Gastroesophageal sphincter (tissue), 3 donors: ENCODE measurements around the gene CTNNA3.

ENCODE experiments used
- EP300 ChIP-seq: sonication (generic); formaldehyde crosslinking; IDR thresholded peaks from one replicate; pipeline ENCODE4 v1.6.1; 2017; ENCODE audit warnings: antibody characterized with exemption, mild to moderate bottlenecking
- POLR2A ChIP-seq, 2 donors: fragments of 450-650 bp; IDR thresholded peaks; one replicate each; pipeline ENCODE4 v1.6.1; 2017; ENCODE audit warnings: antibody characterized with exemption in 2 of 2, mild to moderate bottlenecking in 2 of 2, moderate library complexity in 1 of 2
- POLR2AphosphoS5 ChIP-seq: sonication (generic); formaldehyde crosslinking; IDR thresholded peaks from one replicate; pipeline ENCODE4 v1.6.1; 2017; ENCODE audit warnings: antibody characterized with exemption
- TF ChIP-seq, protein P1 (sequence below), 4 experiments: fragments of 200-600 bp in 2 of 4; fragments of 450-650 bp in 2 of 4; sonication (generic) in 1 of 4; IDR thresholded peaks; one replicate each; pipeline ENCODE4 v1.5.1; 2017 to 2019; ENCODE audit warnings: antibody characterized with exemption in 4 of 4, mild to moderate bottlenecking in 2 of 4, moderate library complexity in 2 of 4

DNA sequence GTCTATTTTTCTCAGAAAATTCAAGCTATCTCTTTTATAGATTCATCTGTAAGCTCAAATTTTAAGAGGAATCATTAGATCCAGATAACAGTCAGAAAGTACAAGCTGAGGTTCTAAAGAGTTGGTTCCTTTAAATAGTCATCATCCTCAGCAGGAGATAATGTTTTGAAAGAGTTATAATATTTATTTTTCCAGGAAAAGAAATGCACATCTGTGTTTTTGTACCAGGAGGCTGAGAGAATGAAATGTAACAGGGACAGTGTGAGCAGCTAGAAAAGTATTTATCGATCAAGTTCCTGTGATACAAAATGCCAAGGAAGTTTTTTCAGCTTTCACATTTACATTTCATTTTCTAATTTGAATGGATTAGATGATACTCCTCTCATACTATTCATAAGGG lies 890.4 kb downstream of the CTNNA3 start:
- TF ChIP-seq, protein P1, sequence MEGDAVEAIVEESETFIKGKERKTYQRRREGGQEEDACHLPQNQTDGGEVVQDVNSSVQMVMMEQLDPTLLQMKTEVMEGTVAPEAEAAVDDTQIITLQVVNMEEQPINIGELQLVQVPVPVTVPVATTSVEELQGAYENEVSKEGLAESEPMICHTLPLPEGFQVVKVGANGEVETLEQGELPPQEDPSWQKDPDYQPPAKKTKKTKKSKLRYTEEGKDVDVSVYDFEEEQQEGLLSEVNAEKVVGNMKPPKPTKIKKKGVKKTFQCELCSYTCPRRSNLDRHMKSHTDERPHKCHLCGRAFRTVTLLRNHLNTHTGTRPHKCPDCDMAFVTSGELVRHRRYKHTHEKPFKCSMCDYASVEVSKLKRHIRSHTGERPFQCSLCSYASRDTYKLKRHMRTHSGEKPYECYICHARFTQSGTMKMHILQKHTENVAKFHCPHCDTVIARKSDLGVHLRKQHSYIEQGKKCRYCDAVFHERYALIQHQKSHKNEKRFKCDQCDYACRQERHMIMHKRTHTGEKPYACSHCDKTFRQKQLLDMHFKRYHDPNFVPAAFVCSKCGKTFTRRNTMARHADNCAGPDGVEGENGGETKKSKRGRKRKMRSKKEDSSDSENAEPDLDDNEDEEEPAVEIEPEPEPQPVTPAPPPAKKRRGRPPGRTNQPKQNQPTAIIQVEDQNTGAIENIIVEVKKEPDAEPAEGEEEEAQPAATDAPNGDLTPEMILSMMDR (IDR thresholded peaks at IDR 0.05), result no peak
- TF ChIP-seq POLR2AphosphoS5 (no peak), POLR2A (IDR thresholded peaks at IDR 0.05) (no peak), EP300 (no peak)
